NCI-H1694 treated with DMSO at 0.1 percent for 48 hours (cell line): ENCODE data around the gene PCED1B.
"Not testable (repeated sequence)": the region's sequence is repeated elsewhere in the genome, so short reads cannot be mapped to it uniquely, and the experiment has no call there.

Experiments
- DNase-seq: peaks from one replicate; lab custom pipeline; 2025; lab: John Stamatoyannopoulos, UW

PCED1B gene

GRCh38 chr12:47206450-47207339 lies 127.3 kb downstream of the PCED1B start:
- DNase-seq, result no peak

DNA sequence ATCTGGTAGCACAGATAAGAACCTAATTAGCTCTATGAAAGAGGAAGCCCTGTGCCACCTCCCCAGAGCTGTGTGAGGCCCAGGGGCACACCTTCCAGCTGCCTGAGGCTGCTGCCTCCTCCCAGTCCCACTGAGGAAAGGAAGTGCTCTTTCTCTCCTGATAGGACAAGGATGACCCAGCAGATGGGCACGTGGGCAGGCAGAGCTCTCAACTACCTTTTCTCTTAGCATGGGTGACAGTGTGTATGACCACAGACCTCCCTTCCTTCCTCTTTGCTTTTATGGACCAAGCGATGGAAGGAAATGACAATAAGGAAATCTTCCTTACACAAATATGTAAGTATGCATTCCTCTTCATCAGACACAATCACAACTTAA lies 127.9 kb downstream of the PCED1B start:
- DNase-seq, result no peak

DNA sequence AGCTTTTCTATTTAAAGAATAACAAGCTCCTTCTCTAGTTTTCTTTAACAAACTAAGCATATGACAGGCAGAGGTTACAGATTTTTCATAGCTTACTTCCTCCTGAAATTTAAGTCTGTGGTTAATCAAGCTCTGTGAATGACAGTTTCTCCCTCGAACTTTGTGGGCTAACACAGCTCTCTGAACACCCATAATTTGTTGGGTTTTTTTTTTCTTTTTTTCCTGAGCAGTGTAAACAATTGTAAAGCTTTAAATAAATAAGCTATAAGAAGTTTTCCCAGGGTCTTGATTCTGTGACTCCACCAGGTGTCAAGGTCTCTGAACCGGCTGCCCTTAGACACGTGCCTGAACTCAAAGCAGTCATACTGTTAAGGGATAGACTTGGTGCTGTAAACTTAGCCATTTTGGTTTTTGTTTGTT lies 128.4 kb downstream of the PCED1B start:
- DNase-seq, result no peak

GRCh38 chr12:47209014-47209413 lies 129.6 kb downstream of the PCED1B start:
- no peak for DNase-seq

DNA sequence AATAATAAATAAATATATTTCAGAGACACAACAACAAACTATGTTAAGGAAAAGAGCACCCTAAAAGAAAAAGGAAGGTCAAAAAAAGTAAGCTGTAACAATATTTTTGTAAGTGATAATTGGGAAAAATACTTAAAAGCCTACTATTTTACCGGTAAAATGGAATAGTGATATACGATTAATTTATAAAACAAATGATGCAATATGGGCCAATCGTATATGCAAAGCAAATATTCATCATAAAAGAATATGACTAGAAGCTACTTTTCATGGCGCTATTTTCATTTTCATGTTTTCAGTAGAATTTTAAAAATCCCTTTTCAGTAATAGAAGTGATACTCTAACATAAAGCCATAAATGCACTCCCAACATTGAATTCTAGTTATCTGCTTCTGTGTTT lies 131.4 kb downstream of the PCED1B start:
- no peak for DNase-seq

GRCh38 chr12:47212701-47213039 lies 133.2 kb downstream of the PCED1B start:
- DNase-seq, result no peak

- no peak for DNase-seq
Observed at GRCh38 chr12:47213396-47213795, 134.0 kb downstream of the PCED1B start.

- DNase-seq, result no peak
Observed at GRCh38 chr12:47214001-47214619, 134.7 kb downstream of the PCED1B start.

DNA sequence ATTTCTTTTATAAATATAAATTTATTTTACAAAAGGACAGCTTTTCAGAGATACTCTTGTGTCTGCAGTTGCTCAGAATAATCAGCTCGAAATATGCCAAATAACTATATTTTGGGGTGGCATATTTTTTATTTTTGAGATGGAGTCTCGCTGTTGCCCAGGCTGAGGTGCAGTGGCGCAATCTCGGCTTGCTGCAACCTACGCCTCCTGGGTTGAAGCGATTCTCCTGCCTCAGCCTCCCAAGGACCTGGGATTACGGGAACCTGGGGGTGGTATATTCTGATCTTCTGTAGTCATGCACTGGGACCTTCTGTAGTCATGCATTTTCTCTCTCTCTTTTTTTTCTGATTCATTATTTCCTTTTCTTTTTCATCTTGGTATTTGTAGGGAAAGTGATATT lies 135.3 kb downstream of the PCED1B start:
- DNase-seq, result no peak

GRCh38 chr12:47216150-47216677 lies 136.8 kb downstream of the PCED1B start:
- DNase-seq, result no peak

DNA sequence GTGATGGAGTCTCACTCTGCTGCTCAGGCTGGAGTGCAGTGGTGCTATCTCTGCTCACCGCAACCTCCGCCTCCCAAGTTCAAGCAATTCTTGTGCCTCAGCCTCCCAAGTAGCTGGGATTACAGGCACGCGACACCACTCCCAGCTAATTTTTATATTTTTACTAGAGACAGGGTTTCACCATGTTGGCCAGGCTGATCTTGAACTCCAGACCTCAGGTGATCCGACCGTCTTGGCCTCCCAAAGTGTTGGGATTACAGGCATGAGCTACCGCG lies 138.1 kb downstream of the PCED1B start:
- not testable (repeated sequence) for DNase-seq

DNA sequence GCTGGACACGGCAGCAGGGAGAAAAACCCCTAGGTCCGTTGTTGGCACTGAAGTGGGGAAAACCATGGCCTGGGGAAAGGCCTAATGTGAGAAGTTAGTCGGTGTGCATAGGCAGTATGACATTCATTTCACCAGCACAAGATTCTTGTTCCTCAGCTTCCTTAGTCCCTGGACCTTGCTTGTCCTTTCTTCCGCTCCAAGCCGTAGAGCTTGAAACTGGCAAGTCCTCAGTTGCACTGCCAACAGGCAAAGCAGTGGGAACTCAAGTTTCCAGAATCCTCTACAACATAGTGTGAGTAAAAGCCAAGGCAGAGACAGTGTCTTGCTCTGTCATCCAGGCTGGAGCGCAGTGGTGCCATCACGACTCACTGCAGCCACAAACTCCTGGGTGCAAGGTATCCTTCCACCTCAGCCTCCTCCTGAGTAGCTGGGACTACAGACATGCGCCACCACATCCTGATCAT lies 138.8 kb downstream of the PCED1B start:
- DNase-seq, result no peak

- DNase-seq, result no peak
Observed at GRCh38 chr12:47219243-47219642, 139.8 kb downstream of the PCED1B start.

- no peak for DNase-seq
Observed at GRCh38 chr12:47221256-47222023, 142.0 kb downstream of the PCED1B start.

DNA sequence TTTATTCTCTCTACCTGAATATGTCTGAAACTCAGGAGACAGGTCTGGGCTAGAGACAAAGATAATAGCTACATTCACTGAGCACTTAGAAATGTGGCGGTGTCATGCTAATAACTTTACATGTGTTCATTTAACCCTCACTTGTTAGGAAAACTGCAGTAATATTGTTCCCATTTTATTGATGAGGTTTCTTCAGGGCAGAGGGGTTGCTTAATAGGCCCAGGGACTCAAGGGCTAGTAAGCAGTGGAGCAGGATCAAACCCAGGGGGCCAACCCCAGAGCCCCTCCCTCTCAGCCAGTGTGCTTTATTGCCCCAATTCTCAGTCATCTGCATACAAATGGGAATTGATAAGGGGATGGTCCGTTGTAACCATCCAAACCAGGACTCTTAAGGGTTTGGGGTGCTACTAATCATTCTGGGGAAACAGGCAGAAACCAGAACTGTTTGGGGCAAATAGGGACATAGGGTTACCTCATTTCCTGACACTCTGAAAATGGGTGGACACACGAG lies 143.2 kb downstream of the PCED1B start:
- no peak for DNase-seq

DNA sequence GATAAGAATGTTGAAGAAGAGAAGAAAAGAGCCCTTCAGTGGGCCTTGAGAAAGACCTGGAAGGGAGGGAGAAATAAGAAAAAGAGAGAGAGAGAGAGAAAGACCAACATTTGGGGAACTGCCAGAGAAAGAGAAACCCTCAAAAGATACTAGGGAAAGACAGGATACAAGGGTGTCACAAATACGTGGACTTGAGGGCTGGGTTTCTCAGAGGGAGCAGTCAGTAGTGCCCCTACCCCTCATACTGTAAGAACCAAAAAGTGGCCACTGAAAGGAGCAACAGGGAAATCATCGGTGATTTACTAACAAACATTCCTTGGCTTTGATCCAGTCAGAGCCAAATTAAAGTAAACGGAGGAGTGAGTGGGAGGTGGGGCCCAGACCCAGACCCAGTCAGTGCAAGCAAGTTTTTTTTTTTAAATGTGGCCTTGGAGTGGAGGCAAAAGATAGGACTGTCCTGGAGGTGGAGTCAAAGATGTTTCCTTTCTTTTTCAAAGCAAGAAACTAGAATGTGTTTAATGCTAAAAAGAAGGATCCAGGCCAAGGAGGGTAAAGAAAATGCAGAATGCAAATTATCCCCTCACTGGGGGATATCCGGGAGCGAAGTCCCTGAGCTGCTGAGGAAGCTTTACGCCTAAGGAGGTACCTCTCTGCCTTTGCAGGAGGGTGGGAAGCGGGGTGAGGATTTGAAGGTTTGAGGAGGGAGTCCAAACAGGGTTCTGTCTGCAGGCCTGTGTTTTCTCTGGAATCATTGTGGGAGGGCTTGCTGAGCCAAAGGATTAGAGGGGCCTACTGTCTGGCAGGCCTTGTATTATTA lies 143.8 kb downstream of the PCED1B start:
- DNase-seq, result no peak

DNA sequence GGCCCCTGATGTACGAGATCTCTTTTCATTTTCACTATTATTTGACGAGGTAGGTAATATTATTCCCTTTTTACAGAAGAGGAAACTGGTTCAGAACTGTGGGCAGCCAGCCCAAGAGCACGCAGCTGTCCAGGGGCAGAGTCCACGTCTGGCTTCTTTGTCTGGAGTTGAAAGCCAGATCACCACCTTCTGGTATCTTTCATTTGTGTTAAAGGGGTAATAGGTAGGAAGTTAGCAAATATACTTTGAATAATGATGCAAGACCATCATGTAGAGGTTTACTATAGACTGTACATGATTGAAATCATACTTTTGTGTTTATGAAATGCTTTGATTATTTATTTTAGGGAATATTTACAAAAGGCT lies 144.4 kb downstream of the PCED1B start:
- no peak for DNase-seq

GRCh38 chr12:47224563-47225133 lies 145.2 kb downstream of the PCED1B start:
- DNase-seq, result no peak

- DNase-seq, result no peak
Observed at GRCh38 chr12:47225356-47225755, 145.9 kb downstream of the PCED1B start.

DNA sequence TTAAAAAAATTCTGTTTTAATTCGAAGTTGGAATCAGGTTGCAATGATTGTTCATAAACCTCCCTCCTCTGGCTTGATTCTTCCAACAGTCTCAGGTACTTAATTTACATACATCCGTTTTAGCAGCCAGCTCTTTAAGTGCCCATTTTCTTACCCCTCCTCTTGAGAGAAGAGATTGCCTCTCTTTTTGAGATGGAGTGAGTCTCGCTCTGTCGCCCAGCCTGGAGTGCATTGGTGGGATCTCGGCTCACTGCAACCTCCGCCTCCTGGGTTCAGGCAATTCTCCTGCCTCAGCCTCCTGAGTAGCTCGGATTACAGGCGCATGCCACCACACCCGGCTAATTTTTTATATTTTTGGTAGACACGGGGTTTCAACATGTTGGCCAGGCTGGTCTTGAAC lies 146.8 kb downstream of the PCED1B start:
- DNase-seq, result no peak

DNA sequence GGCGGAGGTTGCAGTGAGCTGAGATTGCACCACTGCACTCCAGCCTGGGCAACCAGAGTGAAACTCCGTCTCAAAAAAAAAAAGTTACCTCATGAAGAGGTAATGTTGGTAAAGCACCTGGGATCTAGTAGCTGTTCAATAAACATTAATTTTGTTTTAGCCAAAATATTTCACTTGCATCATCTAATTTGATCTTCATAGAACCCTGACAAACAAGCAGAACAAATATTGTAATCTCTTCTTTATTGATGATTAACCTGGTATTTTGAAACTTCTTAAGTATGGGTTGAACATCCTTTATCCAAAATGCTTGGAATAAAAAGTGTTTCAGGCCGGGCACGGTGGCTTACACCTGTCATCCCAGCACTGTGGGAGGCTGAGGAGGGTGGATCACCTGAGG lies 149.4 kb downstream of the PCED1B start:
- DNase-seq, result no peak
